Liver (tissue), 9 donors: ENCODE data around the gene KCNJ5. TPM values are rescaled to one million over a fixed set of nuclear protein-coding genes. Genes with fewer than 3 reads are reported as not detected.

ENCODE experiments used
- DNase-seq: peaks from one replicate; pipeline ENCODE4 v3.0.0-alpha.2; 2017; ENCODE audit warnings: low spot score
- H3K27ac ChIP-seq, 2 donors: one replicate each; pipeline ENCODE4 v1.7.0; 2013; ENCODE audit warnings: inconsistent platforms in 2 of 2, low read length in 2 of 2, control low read depth in 1 of 2, low read depth in 1 of 2, mild to moderate bottlenecking in 1 of 2
- H3K27me3 ChIP-seq, 4 donors: one replicate each; pipeline versions ENCODE4 v1.6.1 to v1.7.0; 2013; ENCODE audit warnings: low read length in 3 of 4, inconsistent platforms in 1 of 4, mild to moderate bottlenecking in 1 of 4, moderate library complexity in 1 of 4; ENCODE audit not compliant: control insufficient read depth in 4 of 4, insufficient read depth in 4 of 4
- H3K36me3 ChIP-seq, 4 donors: one replicate each; pipeline versions ENCODE4 v1.6.1 to v1.7.0; 2013; ENCODE audit warnings: low read length in 3 of 4, mild to moderate bottlenecking in 3 of 4, low read depth in 1 of 4, moderate library complexity in 1 of 4; ENCODE audit not compliant: control insufficient read depth in 4 of 4, insufficient read depth in 3 of 4
- H3K4me1 ChIP-seq, 4 donors: one replicate each; pipeline versions ENCODE4 v1.6.1 to v1.7.0; 2013; ENCODE audit warnings: low read length in 3 of 4, mild to moderate bottlenecking in 3 of 4, moderate library complexity in 1 of 4; ENCODE audit not compliant: control insufficient read depth in 4 of 4, insufficient read depth in 4 of 4
- H3K4me3 ChIP-seq, 3 donors: one replicate each; pipeline versions ENCODE4 v1.6.1 to v1.7.0; 2013; ENCODE audit warnings: low read length in 3 of 3, control low read depth in 1 of 3, low read depth in 1 of 3, mild to moderate bottlenecking in 1 of 3
- H3K9ac ChIP-seq, 2 donors: one replicate each; pipeline ENCODE4 v1.7.0; 2013; ENCODE audit warnings: low read length in 2 of 2, mild to moderate bottlenecking in 2 of 2, moderate library complexity in 2 of 2, control low read depth in 1 of 2, low read depth in 1 of 2
- H3K9me3 ChIP-seq, 4 donors: one replicate each; pipeline versions ENCODE4 v1.6.1 to v1.7.0; 2013; ENCODE audit warnings: low read length in 3 of 4; ENCODE audit not compliant: control insufficient read depth in 4 of 4
- CTCF ChIP-seq: fragments of 150-350 bp; IDR thresholded peaks from 2 replicates; pipeline ENCODE4 v1.5.1; 2017; ENCODE audit warnings: improper control_type of control experiment, low read depth, low read length; ENCODE audit not compliant: missing input control
- EGR1 ChIP-seq, 2 donors: IDR thresholded peaks; 2 replicates each; pipeline ENCODE4 v1.6.1; 2016 to 2018; ENCODE audit warnings: antibody characterized with exemption in 2 of 2, low read depth in 2 of 2
- FOXA1 ChIP-seq: IDR thresholded peaks from 2 replicates; pipeline ENCODE4 v1.6.1; 2016; ENCODE audit warnings: antibody characterized with exemption
- GABPA ChIP-seq, 2 donors: IDR thresholded peaks in 1 of 2; conservative IDR thresholded peaks in 1 of 2; 2 replicates each; pipeline ENCODE4 v1.6.1; 2016; ENCODE audit warnings: antibody characterized with exemption in 2 of 2, mild to moderate bottlenecking in 1 of 2, moderate library complexity in 1 of 2
- JUND ChIP-seq, 2 donors: IDR thresholded peaks; 2 replicates each; pipeline ENCODE4 v1.6.1; 2016; ENCODE audit warnings: antibody characterized with exemption in 2 of 2
- MAX ChIP-seq: IDR thresholded peaks from 2 replicates; pipeline ENCODE4 v1.6.1; 2016; ENCODE audit warnings: antibody characterized with exemption
- NR2F2 ChIP-seq: IDR thresholded peaks from 2 replicates; pipeline ENCODE4 v1.6.1; 2016; ENCODE audit warnings: antibody characterized with exemption
- RAD21 ChIP-seq, 2 donors: IDR thresholded peaks; 2 replicates each; pipeline ENCODE4 v1.6.1; 2016; ENCODE audit warnings: antibody characterized with exemption in 2 of 2, mild to moderate bottlenecking in 2 of 2
- RXRA ChIP-seq, 2 donors: IDR thresholded peaks; 2 replicates each; pipeline ENCODE4 v1.6.1; 2017 to 2018; ENCODE audit warnings: antibody characterized with exemption in 2 of 2, mild to moderate bottlenecking in 1 of 2
- SP1 ChIP-seq: IDR thresholded peaks from 2 replicates; pipeline ENCODE4 v1.6.1; 2018; ENCODE audit warnings: antibody characterized with exemption, mild to moderate bottlenecking
- TAF1 ChIP-seq: conservative IDR thresholded peaks from 2 replicates; pipeline ENCODE4 v1.6.1; 2016; ENCODE audit warnings: antibody characterized with exemption, mild to moderate bottlenecking
- YY1 ChIP-seq: IDR thresholded peaks from 2 replicates; pipeline ENCODE4 v1.6.1; 2016; ENCODE audit warnings: antibody characterized with exemption, mild to moderate bottlenecking
- WGBS: extraction: QIAGEN DNeasy Blood & Tissue Kit; methylation state at CpG from one replicate; pipeline ENCODE4 v1.1.7; 2013; 5-methylcytosine and 5-hydroxymethylcytosine counted together
- polyA plus RNA-seq, 2 donors: library from polyadenylated mRNA; stranded (reverse) in 1 of 2; unstranded in 1 of 2; fragments of 200-250 nt in 1 of 2; fragments of >200 nt in 1 of 2; fragmentation: Nextera tagmentation in 1 of 2; extraction: Ambion mirVana in 1 of 2; gene quantifications; one replicate each; pipeline versions ENCODE4 v1.2.1 to v1.2.3, GENCODE V29; 2013 to 2015
- total RNA-seq, 2 donors: library from RNA; depleted of rRNA; stranded (reverse); fragments of >200 nt; gene quantifications; one replicate each; pipeline ENCODE4 v1.2.3, GENCODE V29; 2014
- TF ChIP-seq, protein P1 (sequence below): IDR thresholded peaks from 2 replicates; pipeline ENCODE4 v1.6.1; 2016; ENCODE audit warnings: antibody characterized with exemption, mild to moderate bottlenecking
- TF ChIP-seq, protein P2 (sequence below): IDR thresholded peaks from 2 replicates; pipeline ENCODE4 v1.6.1; 2016; ENCODE audit warnings: antibody characterized with exemption
- donor health status: healthy.
- donor health status: healthy.
- donor health status: healthy.
- donor health status: healthy.
- donor health status: healthy.

Gene KCNJ5
- total and polyA plus RNA-seq, 4 donors: 0.04 to 0.08 (median 0.06) TPM

DNA sequence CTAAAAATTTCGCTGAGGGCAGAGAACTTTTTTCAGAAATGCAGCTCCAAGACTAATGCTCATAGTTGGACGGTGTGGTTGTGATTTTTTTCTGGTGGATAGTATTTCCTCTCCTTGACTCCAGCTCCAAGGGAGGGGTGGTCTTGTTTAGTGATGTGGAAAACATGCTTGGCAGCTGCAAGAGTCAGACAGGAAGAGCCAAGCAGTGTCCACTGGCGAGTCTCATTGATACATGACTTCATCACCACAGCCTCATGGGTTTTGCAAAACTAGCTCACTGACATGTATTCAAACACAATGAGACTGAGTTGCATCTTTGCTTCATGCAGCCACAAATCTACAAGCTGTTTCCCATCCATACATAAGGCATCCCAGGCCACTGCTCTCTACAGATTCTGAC lies 16.7 kb upstream of the KCNJ5 start:
- 76% methylated on average over 3 of the region's 3 CpGs for WGBS
- DNase-seq: no peak

More for the DNA sequence above, 16.7 kb upstream of the KCNJ5 start:
- Histone ChIP-seq H3K9ac (no peak overlapping the region), H3K36me3 (no peaks in the 10 kb centered on the region), H3K27me3 (no peaks in the 10 kb centered on the region), H3K9me3 (no peaks in the 10 kb centered on the region), H3K4me3 (no peak overlapping the region), H3K27ac (no peak overlapping the region), H3K4me1 (no peaks in the 10 kb centered on the region)
- TF ChIP-seq TAF1 (no peak), YY1 (no peak), RXRA (IDR thresholded peaks at IDR 0.05) (no peak), CTCF (no peak), GABPA (IDR thresholded peaks at IDR 0.05 in 1 of 2, conservative IDR thresholded peaks at IDR 0.05 in 1 of 2) (no peak), FOXA1 (no peak), JUND (IDR thresholded peaks at IDR 0.05) (no peak), MAX (no peak), EGR1 (IDR thresholded peaks at IDR 0.05; ENCODE audit: low read depth in 2 of 2) (no peak), RAD21 (IDR thresholded peaks at IDR 0.05) (no peak), NR2F2 (no peak), SP1 (no peak)
- TF ChIP-seq, protein P1, sequence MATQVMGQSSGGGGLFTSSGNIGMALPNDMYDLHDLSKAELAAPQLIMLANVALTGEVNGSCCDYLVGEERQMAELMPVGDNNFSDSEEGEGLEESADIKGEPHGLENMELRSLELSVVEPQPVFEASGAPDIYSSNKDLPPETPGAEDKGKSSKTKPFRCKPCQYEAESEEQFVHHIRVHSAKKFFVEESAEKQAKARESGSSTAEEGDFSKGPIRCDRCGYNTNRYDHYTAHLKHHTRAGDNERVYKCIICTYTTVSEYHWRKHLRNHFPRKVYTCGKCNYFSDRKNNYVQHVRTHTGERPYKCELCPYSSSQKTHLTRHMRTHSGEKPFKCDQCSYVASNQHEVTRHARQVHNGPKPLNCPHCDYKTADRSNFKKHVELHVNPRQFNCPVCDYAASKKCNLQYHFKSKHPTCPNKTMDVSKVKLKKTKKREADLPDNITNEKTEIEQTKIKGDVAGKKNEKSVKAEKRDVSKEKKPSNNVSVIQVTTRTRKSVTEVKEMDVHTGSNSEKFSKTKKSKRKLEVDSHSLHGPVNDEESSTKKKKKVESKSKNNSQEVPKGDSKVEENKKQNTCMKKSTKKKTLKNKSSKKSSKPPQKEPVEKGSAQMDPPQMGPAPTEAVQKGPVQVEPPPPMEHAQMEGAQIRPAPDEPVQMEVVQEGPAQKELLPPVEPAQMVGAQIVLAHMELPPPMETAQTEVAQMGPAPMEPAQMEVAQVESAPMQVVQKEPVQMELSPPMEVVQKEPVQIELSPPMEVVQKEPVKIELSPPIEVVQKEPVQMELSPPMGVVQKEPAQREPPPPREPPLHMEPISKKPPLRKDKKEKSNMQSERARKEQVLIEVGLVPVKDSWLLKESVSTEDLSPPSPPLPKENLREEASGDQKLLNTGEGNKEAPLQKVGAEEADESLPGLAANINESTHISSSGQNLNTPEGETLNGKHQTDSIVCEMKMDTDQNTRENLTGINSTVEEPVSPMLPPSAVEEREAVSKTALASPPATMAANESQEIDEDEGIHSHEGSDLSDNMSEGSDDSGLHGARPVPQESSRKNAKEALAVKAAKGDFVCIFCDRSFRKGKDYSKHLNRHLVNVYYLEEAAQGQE: no peak
- TF ChIP-seq, protein P2, sequence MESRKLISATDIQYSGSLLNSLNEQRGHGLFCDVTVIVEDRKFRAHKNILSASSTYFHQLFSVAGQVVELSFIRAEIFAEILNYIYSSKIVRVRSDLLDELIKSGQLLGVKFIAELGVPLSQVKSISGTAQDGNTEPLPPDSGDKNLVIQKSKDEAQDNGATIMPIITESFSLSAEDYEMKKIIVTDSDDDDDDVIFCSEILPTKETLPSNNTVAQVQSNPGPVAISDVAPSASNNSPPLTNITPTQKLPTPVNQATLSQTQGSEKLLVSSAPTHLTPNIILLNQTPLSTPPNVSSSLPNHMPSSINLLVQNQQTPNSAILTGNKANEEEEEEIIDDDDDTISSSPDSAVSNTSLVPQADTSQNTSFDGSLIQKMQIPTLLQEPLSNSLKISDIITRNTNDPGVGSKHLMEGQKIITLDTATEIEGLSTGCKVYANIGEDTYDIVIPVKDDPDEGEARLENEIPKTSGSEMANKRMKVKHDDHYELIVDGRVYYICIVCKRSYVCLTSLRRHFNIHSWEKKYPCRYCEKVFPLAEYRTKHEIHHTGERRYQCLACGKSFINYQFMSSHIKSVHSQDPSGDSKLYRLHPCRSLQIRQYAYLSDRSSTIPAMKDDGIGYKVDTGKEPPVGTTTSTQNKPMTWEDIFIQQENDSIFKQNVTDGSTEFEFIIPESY: no peak
